IMR-90 (cell line): Measurements from ENCODE around the gene MFGE8.

Experiments
- MXI1 ChIP-seq: IDR thresholded peaks from 2 replicates; pipeline ENCODE4 v1.6.1; 2012; ENCODE audit warnings: low read depth, mild to moderate bottlenecking, low read length, moderate library complexity, borderline replicate concordance
- POLR2A ChIP-seq: IDR thresholded peaks from 2 replicates; pipeline ENCODE4 v1.6.1; 2012; ENCODE audit warnings: mild to moderate bottlenecking, low read depth, low read length
- TF ChIP-seq, protein P1 (sequence below): conservative IDR thresholded peaks from 2 replicates; pipeline ENCODE4 v1.5.1; 2012; ENCODE audit warnings: mild to moderate bottlenecking, low read depth, low read length, improper control_type of control experiment

DNA sequence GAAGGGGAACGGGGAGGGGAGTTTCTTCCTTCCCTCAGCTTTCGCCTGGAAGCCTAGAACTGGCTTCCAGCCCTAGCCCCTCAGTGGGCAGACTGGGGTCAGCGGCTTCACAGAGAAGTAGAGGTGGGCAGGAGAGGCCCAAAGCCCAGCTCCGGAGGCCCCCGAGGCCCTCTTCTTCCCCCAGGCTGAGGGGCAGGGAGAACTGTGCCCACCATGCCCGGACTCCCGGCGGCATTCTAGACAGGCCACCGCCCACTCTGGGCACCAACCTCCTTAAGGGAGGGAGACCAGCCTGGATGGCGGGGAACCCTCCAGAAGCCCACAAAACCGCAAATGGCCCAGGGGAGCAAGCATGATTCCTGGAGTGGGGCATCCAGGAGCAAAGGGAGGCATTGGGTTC lies 35.8 kb downstream of the MFGE8 start:
- TF ChIP-seq POLR2A (no peak), MXI1 (no peak)
- TF ChIP-seq, protein P1, sequence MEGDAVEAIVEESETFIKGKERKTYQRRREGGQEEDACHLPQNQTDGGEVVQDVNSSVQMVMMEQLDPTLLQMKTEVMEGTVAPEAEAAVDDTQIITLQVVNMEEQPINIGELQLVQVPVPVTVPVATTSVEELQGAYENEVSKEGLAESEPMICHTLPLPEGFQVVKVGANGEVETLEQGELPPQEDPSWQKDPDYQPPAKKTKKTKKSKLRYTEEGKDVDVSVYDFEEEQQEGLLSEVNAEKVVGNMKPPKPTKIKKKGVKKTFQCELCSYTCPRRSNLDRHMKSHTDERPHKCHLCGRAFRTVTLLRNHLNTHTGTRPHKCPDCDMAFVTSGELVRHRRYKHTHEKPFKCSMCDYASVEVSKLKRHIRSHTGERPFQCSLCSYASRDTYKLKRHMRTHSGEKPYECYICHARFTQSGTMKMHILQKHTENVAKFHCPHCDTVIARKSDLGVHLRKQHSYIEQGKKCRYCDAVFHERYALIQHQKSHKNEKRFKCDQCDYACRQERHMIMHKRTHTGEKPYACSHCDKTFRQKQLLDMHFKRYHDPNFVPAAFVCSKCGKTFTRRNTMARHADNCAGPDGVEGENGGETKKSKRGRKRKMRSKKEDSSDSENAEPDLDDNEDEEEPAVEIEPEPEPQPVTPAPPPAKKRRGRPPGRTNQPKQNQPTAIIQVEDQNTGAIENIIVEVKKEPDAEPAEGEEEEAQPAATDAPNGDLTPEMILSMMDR: no peak
